ENCODE measurements around the gene HRK.

The HRK gene

GRCh38 chr12:116881325-116881876 is at the start of gene HRK:
HRK (minus strand) TSS chr12:116881441; CDS start chr12:116881307, 134 bp downstream.
- H3K4me3 ChIP-seq (ENCODE audit: low read depth, low read length): no peak within 1 kb of the TSS
- no peak for DNase-seq (ENCODE audit: low read depth)
- TF ChIP-seq, protein P1, sequence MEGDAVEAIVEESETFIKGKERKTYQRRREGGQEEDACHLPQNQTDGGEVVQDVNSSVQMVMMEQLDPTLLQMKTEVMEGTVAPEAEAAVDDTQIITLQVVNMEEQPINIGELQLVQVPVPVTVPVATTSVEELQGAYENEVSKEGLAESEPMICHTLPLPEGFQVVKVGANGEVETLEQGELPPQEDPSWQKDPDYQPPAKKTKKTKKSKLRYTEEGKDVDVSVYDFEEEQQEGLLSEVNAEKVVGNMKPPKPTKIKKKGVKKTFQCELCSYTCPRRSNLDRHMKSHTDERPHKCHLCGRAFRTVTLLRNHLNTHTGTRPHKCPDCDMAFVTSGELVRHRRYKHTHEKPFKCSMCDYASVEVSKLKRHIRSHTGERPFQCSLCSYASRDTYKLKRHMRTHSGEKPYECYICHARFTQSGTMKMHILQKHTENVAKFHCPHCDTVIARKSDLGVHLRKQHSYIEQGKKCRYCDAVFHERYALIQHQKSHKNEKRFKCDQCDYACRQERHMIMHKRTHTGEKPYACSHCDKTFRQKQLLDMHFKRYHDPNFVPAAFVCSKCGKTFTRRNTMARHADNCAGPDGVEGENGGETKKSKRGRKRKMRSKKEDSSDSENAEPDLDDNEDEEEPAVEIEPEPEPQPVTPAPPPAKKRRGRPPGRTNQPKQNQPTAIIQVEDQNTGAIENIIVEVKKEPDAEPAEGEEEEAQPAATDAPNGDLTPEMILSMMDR (IDR thresholded peaks at IDR 0.05; ENCODE audit: insufficient read depth, low read depth, low read length, missing control alignments): no peak

DNA sequence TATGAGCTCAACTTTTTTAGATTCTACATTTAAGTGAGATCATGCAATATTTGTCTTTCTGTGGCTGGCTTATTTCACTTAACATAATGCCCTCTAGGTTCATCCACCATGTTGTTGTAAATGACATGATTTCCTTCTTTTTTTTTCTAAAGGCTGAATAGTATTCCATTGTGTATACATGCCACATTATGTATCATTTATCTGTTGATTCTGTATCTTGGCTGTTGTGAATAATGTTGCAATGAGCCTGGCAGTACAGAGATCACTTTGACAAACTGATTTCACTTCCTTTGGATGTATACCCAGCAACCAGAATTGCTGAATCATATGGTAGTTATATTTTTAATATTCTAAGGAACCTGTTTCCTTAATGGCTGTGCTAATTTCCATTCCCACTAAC is 48.6 kb upstream of the HRK start:
- H3K4me3 ChIP-seq (ENCODE audit: low read depth, low read length): no peak overlapping the region
- TF ChIP-seq, protein P1 (IDR thresholded peaks at IDR 0.05; ENCODE audit: insufficient read depth, low read depth, low read length, missing control alignments): no peak

DNA sequence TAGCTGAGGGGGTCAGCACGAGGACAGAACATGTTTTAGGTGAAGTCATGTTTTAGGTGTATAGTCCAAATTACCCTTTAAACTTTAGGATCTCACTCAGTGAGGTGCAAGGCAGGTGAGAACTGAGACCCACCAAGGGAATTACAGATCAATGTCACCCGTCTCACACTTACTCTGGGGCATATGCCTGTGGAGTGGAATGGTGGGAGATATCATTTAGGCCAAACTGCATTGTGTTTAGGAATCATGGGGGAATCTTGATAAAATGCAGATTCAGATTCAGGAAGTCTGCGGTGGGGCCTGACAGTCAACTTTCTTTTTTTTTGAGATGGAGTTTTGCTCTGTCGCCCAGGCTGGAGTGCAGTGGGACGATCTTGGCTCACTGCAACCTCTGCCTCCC is 47.3 kb upstream of the HRK start:
- H3K4me3 ChIP-seq (ENCODE audit: low read depth, low read length): no peak overlapping the region
- TF ChIP-seq, protein P1 (IDR thresholded peaks at IDR 0.05; ENCODE audit: insufficient read depth, low read depth, low read length, missing control alignments): no peak
- no peak for DNase-seq (ENCODE audit: low read depth)

More for the DNA sequence above, 48.6 kb upstream of the HRK start:
- DNase-seq (ENCODE audit: low read depth): no peak

GRCh38 chr12:116927244-116927940 is 46.2 kb upstream of the HRK start:
- DNase-seq (ENCODE audit: low read depth): no peak
- TF ChIP-seq, protein P1 (IDR thresholded peaks at IDR 0.05; ENCODE audit: insufficient read depth, low read depth, low read length, missing control alignments): no peak
- no peak overlapping the region for H3K4me3 ChIP-seq (ENCODE audit: low read depth, low read length)

- no peak overlapping the region for H3K4me3 ChIP-seq (ENCODE audit: low read depth, low read length)
- TF ChIP-seq, protein P1 (IDR thresholded peaks at IDR 0.05; ENCODE audit: insufficient read depth, low read depth, low read length, missing control alignments): no peak
- no peak for DNase-seq (ENCODE audit: low read depth)
These were observed 45.3 kb upstream of the HRK start for GRCh38 chr12:116926283-116927243.

- DNase-seq (ENCODE audit: low read depth): peak; percentile 88
- TF ChIP-seq, protein P1 (IDR thresholded peaks at IDR 0.05; ENCODE audit: insufficient read depth, low read depth, low read length, missing control alignments): no peak
- H3K4me3 ChIP-seq (ENCODE audit: low read depth, low read length): no peak overlapping the region
These were observed 43.6 kb upstream of the HRK start for GRCh38 chr12:116924558-116925453.
